Right lobe of liver (tissue), 6 donors: ENCODE data around the gene PNPLA7. TPM values are rescaled to one million over a fixed set of nuclear protein-coding genes. Genes with fewer than 3 reads are reported as not detected.
A peak's percentile ranks its signal among the peaks of the same experiment; 100 is the strongest.
"Not testable (repeated sequence)": the region's sequence is repeated elsewhere in the genome, so short reads cannot be mapped to it uniquely, and the experiment has no call there.

Experiments
- ATAC-seq, 4 donors: fragments of 200-7000 bp; cut with Tn5 transposase; one replicate each; pipeline ENCODE4 v1.9.1; 2020; ENCODE audit warnings: mild to moderate bottlenecking in 4 of 4, moderate library complexity in 4 of 4
- DNase-seq, 3 donors: peaks; one replicate each; pipeline ENCODE4 v3.0.0-alpha.2; 2020
- H3K27ac ChIP-seq, 3 donors: fragments of 200-600 bp; one replicate each; pipeline ENCODE4 v1.8.0; 2022
- H3K27me3 ChIP-seq, 2 donors: fragments of 200-600 bp; one replicate each; pipeline ENCODE4 v1.8.0; 2022
- H3K36me3 ChIP-seq, 4 donors: fragments of 200-600 bp; sonication (generic) in 1 of 4; one replicate each; pipeline versions ENCODE4 v1.5.1 to v1.8.0; 2017 to 2022; ENCODE audit warnings: control low read depth in 1 of 4
- H3K4me1 ChIP-seq, 4 donors: fragments of 200-600 bp; sonication (generic) in 1 of 4; one replicate each; pipeline versions ENCODE4 v1.5.1 to v1.8.0; 2017 to 2022; ENCODE audit warnings: control low read depth in 1 of 4
- H3K4me3 ChIP-seq, 3 donors: fragments of 200-600 bp; one replicate each; pipeline ENCODE4 v1.8.0; 2022
- H3K9me3 ChIP-seq, 4 donors: fragments of 200-600 bp; sonication (generic) in 1 of 4; one replicate each; pipeline versions ENCODE4 v1.5.1 to v1.8.0; 2017 to 2022; ENCODE audit warnings: control low read depth in 1 of 4
- POLR2A ChIP-seq: fragments of 450-650 bp; IDR thresholded peaks from one replicate; pipeline ENCODE4 v1.6.1; 2017; ENCODE audit warnings: antibody characterized with exemption, mild to moderate bottlenecking
- WGBS: methylation state at CpG from one replicate; pipeline ENCODE4 v1.1.6; 2018; ENCODE audit warnings: low coverage, low lambda C conversion rate; ENCODE audit not compliant: insufficient coverage; ENCODE audit errors: missing lambda C conversion rate; 5-methylcytosine and 5-hydroxymethylcytosine counted together
- intact Hi-C, 2 donors: fragments of 100-400 bp; cut with DNase I; formaldehyde crosslinking; loops; one replicate each; pipeline versions ENCODE4 v1.11.2 to v1.14.1; 2022
- total RNA-seq, 6 experiments: library from RNA; depleted of rRNA in 2 of 6; stranded (reverse); fragments of >200 nt in 2 of 6; fragmentation: NEBNext Ultra II Directional in 3 of 6; extraction: Animal tissue kit (Norgen Biotek cat#: 25700) in 3 of 6; gene quantifications; one replicate each; pipeline versions ENCODE4 v1.1.0 to v1.2.4, GENCODE V29; 2016 to 2023
- TF ChIP-seq, protein P1 (sequence below), 4 donors: fragments of 200-600 bp in 3 of 4; fragments of 450-650 bp in 1 of 4; IDR thresholded peaks; one replicate each; pipeline versions ENCODE4 v1.5.1 to v1.8.0; 2016 to 2022; ENCODE audit warnings: antibody characterized with exemption in 4 of 4, mild to moderate bottlenecking in 2 of 4
- donor health status: DM: no; HTN: yes; CAD: no.
- donor health status: DM: no; HTN: no; CAD: no.
- donor health status: DM: no; HTN: no; CAD: no.
- donor health status: DM: no; HTN: yes; CAD: no.
- donor health status: DM: no; HTN: yes; CAD: no.

PNPLA7 gene
- total RNA-seq, 6 experiments from 2014 or later = 3.9 to 15.6 (median 7.4) TPM

GRCh38 chr9:137570566-137570965 is 20.4 kb upstream of the PNPLA7 start:
- 100% methylated on average over 1 of the region's 3 CpGs for WGBS
- TF ChIP-seq POLR2A = no peak
- Histone ChIP-seq H3K36me3 (peaks cover 0 to 25% (median 8%) of the 10 kb centered on the region in 4 donors), H3K9me3 (no peaks in the 10 kb centered on the region), H3K27me3 (no peaks in the 10 kb centered on the region), H3K4me3 (no peak overlapping the region), H3K27ac (no peak overlapping the region), H3K4me1 (no peaks in the 10 kb centered on the region)
- DNase-seq (no peak), ATAC-seq (no peak)
- intact Hi-C loops = no loop called here

DNA sequence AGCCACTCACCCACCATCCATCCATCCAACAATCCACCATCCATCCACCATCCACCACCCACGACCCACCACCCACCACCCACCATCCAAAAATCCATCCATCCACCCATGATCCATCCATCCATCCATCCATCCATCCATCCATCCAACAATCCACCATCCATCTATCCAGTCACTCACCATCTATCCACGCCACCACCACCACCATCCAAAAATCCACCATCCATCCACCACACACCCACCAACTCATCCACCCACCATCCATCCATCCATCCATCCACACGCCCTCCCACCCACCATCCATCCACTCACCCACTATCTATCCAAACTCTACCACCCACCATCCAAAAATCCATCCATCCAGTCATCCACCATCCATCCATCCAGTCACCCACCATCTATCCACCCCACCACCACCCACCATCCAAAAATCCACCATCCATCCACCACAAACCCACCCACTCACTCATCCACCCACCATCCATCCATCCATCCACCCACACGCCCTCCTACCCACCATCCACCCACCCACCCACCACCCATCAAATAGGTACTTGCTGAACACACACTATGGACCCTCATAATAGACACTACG is 19.5 kb upstream of the PNPLA7 start:
- Histone ChIP-seq H3K27ac (no peak overlapping the region), H3K4me3 (no peak overlapping the region), H3K9me3 (no peaks in the 10 kb centered on the region), H3K4me1 (no peaks in the 10 kb centered on the region), H3K36me3 (peaks cover 0 to 18% (median 8%) of the 10 kb centered on the region in 4 donors), H3K27me3 (no peaks in the 10 kb centered on the region)
- intact Hi-C loops = no loop called here
- ATAC-seq (no peak), DNase-seq (no peak)
- 98% methylated on average over 5 of the region's 5 CpGs for WGBS
- TF ChIP-seq, protein P1, sequence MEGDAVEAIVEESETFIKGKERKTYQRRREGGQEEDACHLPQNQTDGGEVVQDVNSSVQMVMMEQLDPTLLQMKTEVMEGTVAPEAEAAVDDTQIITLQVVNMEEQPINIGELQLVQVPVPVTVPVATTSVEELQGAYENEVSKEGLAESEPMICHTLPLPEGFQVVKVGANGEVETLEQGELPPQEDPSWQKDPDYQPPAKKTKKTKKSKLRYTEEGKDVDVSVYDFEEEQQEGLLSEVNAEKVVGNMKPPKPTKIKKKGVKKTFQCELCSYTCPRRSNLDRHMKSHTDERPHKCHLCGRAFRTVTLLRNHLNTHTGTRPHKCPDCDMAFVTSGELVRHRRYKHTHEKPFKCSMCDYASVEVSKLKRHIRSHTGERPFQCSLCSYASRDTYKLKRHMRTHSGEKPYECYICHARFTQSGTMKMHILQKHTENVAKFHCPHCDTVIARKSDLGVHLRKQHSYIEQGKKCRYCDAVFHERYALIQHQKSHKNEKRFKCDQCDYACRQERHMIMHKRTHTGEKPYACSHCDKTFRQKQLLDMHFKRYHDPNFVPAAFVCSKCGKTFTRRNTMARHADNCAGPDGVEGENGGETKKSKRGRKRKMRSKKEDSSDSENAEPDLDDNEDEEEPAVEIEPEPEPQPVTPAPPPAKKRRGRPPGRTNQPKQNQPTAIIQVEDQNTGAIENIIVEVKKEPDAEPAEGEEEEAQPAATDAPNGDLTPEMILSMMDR (IDR thresholded peaks at IDR 0.05) = no peak
- TF ChIP-seq POLR2A = no peak

DNA sequence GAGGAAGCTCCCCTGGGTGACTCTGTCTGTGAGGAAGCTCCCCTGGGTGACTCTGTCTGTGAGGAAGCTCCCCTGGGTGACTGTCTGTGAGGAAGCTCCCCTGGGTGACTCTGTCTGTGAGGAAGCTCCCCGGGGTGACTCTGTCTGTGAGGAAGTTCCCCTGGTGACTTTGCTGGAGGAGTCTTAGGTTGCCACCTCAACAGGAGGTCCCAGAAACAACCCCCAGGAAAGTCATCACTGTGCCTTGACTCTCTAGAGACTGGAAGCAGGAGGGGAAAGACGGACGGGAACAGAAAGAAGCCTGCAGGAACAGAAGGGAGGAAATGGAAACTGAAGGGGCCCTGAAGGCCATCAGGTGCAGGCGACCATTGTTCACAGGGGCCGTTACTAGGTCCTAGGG is 18.2 kb upstream of the PNPLA7 start:
- H3K27me3 ChIP-seq, ATAC-seq, intact Hi-C loops, H3K4me1 ChIP-seq, H3K9me3 ChIP-seq, H3K27ac ChIP-seq, DNase-seq, H3K4me3 ChIP-seq: not testable (repeated sequence)
- 85% methylated on average over 2 of the region's 5 CpGs for WGBS
- peaks cover 0 to 16% (median 5%) of the 10 kb centered on the region in 4 donors for H3K36me3 ChIP-seq

DNA sequence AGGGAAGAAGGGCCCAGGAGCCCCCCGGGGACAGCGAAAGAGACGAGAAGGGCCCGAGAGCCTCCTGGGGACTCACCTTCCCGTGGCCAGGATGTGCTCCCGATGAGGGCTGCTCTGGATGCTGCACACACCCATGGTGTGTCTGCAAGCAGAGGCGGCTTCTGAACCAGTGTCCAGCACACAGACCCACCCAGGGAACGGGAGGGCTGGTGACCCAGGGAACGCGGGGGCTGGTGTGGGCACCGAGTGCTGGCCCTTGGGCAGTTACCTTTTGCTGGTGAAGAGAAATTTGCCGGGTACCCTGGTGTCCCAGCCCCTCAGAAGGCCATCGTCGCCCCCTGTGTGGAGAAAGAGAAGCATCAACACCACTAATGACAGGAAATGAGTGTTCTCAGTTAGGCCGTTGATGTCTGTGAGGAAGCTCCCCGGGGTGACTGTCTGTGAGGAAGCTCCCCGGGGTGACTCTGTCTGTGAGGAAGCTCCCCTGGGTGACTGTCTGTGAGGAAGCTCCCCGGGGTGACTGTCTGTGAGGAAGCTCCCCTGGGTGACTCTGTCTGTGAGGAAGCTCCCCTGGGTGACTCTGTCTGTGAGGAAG is 14.7 kb upstream of the PNPLA7 start:
- peaks cover 0 to 9% (median 0%) of the 10 kb centered on the region in 4 donors for H3K4me1 ChIP-seq
- no peaks in the 10 kb centered on the region for H3K9me3 ChIP-seq
- no peak overlapping the region for H3K4me3 ChIP-seq
- no peak for TF ChIP-seq POLR2A
- TF ChIP-seq, protein P1 (IDR thresholded peaks at IDR 0.05) = no peak
- 100% methylated on average over 3 of the region's 18 CpGs for whole genome bisulfite sequencing
- H3K27me3 ChIP-seq = no peaks in the 10 kb centered on the region
- ATAC-seq (peak in 1 of 4 donors; percentile 44), DNase-seq (no peak)
- intact Hi-C loops = no loop called here
- peaks cover 0 to 19% (median 0%) of the 10 kb centered on the region in 4 donors for H3K36me3 ChIP-seq
- no peak overlapping the region for H3K27ac ChIP-seq

DNA sequence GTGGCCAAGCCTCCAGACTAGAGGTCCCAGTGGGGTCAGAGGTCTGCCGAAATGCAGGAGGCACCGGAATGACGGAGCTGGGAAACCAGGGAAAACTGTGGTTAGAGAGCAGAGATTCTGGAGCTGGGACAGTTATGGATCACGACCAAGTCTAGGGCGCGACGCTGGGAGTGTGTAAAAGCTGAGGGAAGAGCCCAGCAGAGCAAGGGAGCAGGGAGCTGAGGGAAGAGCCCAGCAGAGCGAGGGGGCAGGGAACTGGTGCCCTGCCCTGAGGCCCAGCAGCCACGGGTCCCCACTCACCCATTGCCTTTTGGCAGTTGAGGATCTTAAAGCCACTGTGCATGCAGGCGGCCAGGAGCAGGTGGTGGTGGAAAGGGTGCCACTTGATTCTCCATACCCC is 13.9 kb upstream of the PNPLA7 start:
- Histone ChIP-seq H3K27ac (no peak overlapping the region), H3K36me3 (peaks cover 0 to 19% (median 0%) of the 10 kb centered on the region in 4 donors)
- intact Hi-C loops = no loop called here

More for the DNA sequence above, 13.9 kb upstream of the PNPLA7 start:
- ATAC-seq (no peak), DNase-seq (no peak)
- no peaks in the 10 kb centered on the region for H3K9me3 ChIP-seq
- TF ChIP-seq POLR2A = no peak
- TF ChIP-seq, protein P1 (IDR thresholded peaks at IDR 0.05) = no peak
- 89% methylated on average over 10 of the region's 10 CpGs for whole genome bisulfite sequencing
- no peaks in the 10 kb centered on the region for H3K27me3 ChIP-seq
- peaks cover 0 to 9% (median 0%) of the 10 kb centered on the region in 4 donors for H3K4me1 ChIP-seq
- H3K4me3 ChIP-seq = no peak overlapping the region
